Aorta (tissue), 5 donors: ENCODE measurements around the gene RELL1. TPM values are rescaled to one million over a fixed set of nuclear protein-coding genes. Genes with fewer than 3 reads are reported as not detected.

Source experiments
- ATAC-seq: fragments of 200-7000 bp; cut with Tn5 transposase; one replicate; pipeline ENCODE4 v1.9.1; 2022; ENCODE audit warnings: moderate library complexity; ENCODE audit not compliant: low FRiP score
- DNase-seq, 2 donors: peaks; one replicate each; pipeline ENCODE4 v3.0.0-alpha.2; 2020
- H3K27ac ChIP-seq, 2 donors: one replicate each; pipeline ENCODE4 v1.5.1; 2013; ENCODE audit warnings: low read length in 2 of 2, mild to moderate bottlenecking in 2 of 2, moderate library complexity in 2 of 2, control low read depth in 1 of 2, inconsistent platforms in 1 of 2, low read depth in 1 of 2
- H3K27me3 ChIP-seq, 2 donors: one replicate each; pipeline ENCODE4 v1.6.1; 2013; ENCODE audit warnings: control low read depth in 1 of 2, low read length in 1 of 2, mild to moderate bottlenecking in 1 of 2, moderate library complexity in 1 of 2; ENCODE audit not compliant: insufficient read depth in 2 of 2, control insufficient read depth in 1 of 2
- H3K36me3 ChIP-seq, 2 donors: one replicate each; pipeline ENCODE4 v1.6.1; 2013; ENCODE audit warnings: control low read depth in 1 of 2, low read length in 1 of 2, mild to moderate bottlenecking in 1 of 2; ENCODE audit not compliant: insufficient read depth in 2 of 2, control insufficient read depth in 1 of 2
- H3K4me1 ChIP-seq, 2 donors: one replicate each; pipeline ENCODE4 v1.6.1; 2013; ENCODE audit warnings: low read length in 2 of 2, control low read depth in 1 of 2, mild to moderate bottlenecking in 1 of 2, moderate library complexity in 1 of 2; ENCODE audit not compliant: insufficient read depth in 2 of 2, control insufficient read depth in 1 of 2
- H3K4me3 ChIP-seq, 2 donors: one replicate each; pipeline ENCODE4 v1.5.1; 2013; ENCODE audit warnings: low read length in 2 of 2, control low read depth in 1 of 2, mild to moderate bottlenecking in 1 of 2
- H3K9me3 ChIP-seq: one replicate; pipeline ENCODE4 v1.6.1; 2013; ENCODE audit warnings: mild to moderate bottlenecking, low read length; ENCODE audit not compliant: control insufficient read depth
- WGBS, 2 donors: extraction: QIAGEN DNeasy Blood & Tissue Kit; methylation state at CpG; one replicate each; pipeline ENCODE4 v1.1.7; 2013; 5-methylcytosine and 5-hydroxymethylcytosine counted together
- intact Hi-C, 2 donors: fragments of 100-400 bp; cut with DNase I; formaldehyde crosslinking; loops; one replicate each; pipeline versions ENCODE4 v1.14.2 to v1.15.0; 2022
- polyA plus RNA-seq, 2 donors: library from polyadenylated mRNA; stranded (reverse); fragments of 200-250 nt; gene quantifications; one replicate each; pipeline ENCODE4 v1.2.3, GENCODE V29; 2013
- total RNA-seq, 2 donors: library from RNA; stranded (reverse); fragmentation: NEBNext Ultra II Directional; extraction: Animal tissue kit (Norgen Biotek cat#: 25700); gene quantifications; one replicate each; pipeline ENCODE4 v1.2.1, GENCODE V29; 2021
- donor health status: healthy with polysubstance abuse.
- donor health status: Bipolar disorder and iron deficiency.
- donor health status: DM: no; HTN: no; CAD: no.
- donor health status: DM: no; HTN: no; CAD: no.
- donor health status: DM: yes; HTN: yes; CAD: no.

The RELL1 gene
- total and polyA plus RNA-seq, 4 donors = 1.3 to 42.5 (median 17.3) TPM

DNA sequence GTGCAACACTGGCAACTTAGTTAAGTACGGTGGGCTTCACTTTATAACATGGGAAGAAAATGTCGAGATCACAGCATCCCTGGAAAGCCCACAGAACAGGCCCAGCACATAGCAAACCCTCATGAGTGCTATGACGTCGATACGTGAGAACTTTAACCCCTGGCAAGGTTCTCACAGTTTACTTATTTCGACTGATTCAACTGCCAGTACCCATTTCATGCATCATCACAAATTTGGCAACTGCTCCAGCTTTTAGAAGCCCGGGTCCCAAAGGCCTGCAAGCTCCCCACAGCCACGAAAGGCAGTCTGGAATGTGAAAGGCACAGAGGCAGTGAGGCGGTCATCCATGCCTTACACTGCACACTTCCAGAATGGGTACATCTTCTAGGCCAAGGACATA lies 41.2 kb downstream of the RELL1 start:
- intact Hi-C loops = no loop called here
- Histone ChIP-seq H3K4me3 (no peak overlapping the region), H3K27ac (no peak overlapping the region), H3K4me1 (no peaks in the 10 kb centered on the region), H3K27me3 (no peaks in the 10 kb centered on the region), H3K36me3 (peaks cover 0 to 5% of the 10 kb centered on the region in 2 donors), H3K9me3 (no peaks in the 10 kb centered on the region)
- no peak for ATAC-seq
- DNase-seq = no peak
- WGBS, 2 donors = 66% methylated on average over 9 of the region's 9 CpGs

DNA sequence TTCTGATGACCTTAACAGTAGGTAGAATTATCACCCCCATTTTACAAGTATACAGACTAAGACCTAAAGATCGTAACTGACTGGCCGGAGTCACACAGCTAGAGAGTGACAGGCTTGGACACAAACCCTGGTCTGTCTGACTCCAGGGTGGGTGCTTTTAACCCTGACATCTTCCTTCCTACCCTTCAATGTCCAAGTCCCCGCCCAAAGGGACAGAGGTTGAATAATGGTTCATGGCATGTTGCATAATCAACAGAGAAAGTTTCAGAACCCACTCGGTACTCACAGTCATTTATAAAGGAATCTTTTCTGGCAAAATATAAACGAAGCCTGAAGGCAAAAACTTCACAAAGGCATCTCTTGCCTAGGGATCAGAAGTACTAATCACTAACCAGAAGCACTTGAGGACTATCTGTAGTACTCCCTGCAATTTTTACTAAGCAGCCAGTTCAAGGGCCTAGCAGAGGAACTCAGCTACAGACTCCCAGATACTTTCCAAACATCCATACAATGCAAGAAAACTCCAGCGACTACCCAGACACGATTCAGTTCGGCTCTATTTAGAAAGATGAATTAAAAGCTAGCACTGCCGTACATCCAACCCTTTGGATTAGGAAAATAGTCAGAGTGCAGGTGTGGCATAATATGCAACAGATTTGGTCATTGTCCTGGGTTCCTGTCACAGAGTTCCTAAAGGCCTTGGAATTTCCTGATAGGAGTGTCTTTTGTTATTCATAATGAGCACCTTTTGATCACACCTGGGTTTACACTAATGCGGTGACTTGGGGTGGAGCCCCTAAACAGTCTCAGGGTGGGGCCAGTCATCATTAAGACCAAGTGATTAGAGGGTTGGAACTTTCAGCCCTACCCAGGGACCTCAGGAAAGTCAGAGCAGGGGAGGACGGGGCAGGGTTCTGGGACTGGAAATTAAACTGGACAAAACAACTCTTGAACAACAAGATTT lies 44.0 kb downstream of the RELL1 start:
- intact Hi-C loops = no loop called here
- H3K36me3 ChIP-seq = no peaks in the 10 kb centered on the region
- H3K4me3 ChIP-seq = no peak overlapping the region
- H3K27me3 ChIP-seq = no peaks in the 10 kb centered on the region
- DNase-seq (no peak), ATAC-seq (no peak)
- H3K27ac ChIP-seq = no peak overlapping the region
- H3K4me1 ChIP-seq = no peaks in the 10 kb centered on the region
- 83 to 87% methylated on average over 11 of the region's 11 CpGs for whole genome bisulfite sequencing, 2 donors
- H3K9me3 ChIP-seq = no peaks in the 10 kb centered on the region

- no peak for ATAC-seq
- Histone ChIP-seq H3K4me3 (no peak overlapping the region), H3K4me1 (no peaks in the 10 kb centered on the region), H3K9me3 (no peaks in the 10 kb centered on the region), H3K27ac (no peak overlapping the region), H3K27me3 (no peaks in the 10 kb centered on the region), H3K36me3 (no peaks in the 10 kb centered on the region)
- intact Hi-C loops = no loop called here
- 82 to 86% methylated on average over 3 of the region's 3 CpGs for WGBS, 2 donors
- no peak for DNase-seq
These were observed 44.8 kb downstream of the RELL1 start for GRCh38 chr4:37641352-37641751.

GRCh38 chr4:37639551-37640285 lies 46.5 kb downstream of the RELL1 start:
- Histone ChIP-seq H3K27me3 (no peaks in the 10 kb centered on the region), H3K4me1 (no peaks in the 10 kb centered on the region), H3K27ac (no peak overlapping the region), H3K4me3 (no peak overlapping the region), H3K36me3 (no peaks in the 10 kb centered on the region), H3K9me3 (no peaks in the 10 kb centered on the region)
- DNase-seq (no peak), ATAC-seq (peak; percentile 54)
- WGBS, 2 donors = 60 to 65% methylated on average over 4 of the region's 4 CpGs
- intact Hi-C loops = no loop called here

- DNase-seq (no peak), ATAC-seq (no peak)
- no peaks in the 10 kb centered on the region for H3K4me1 ChIP-seq
- intact Hi-C loops = no loop called here
- no peak overlapping the region for H3K4me3 ChIP-seq
- no peaks in the 10 kb centered on the region for H3K36me3 ChIP-seq
- H3K9me3 ChIP-seq = no peaks in the 10 kb centered on the region
- no peak overlapping the region for H3K27ac ChIP-seq
- 90 to 91% methylated on average over 6 of the region's 6 CpGs for WGBS, 2 donors
- no peaks in the 10 kb centered on the region for H3K27me3 ChIP-seq
These were observed 51.0 kb downstream of the RELL1 start for GRCh38 chr4:37635155-37635554.

- no peaks in the 10 kb centered on the region for H3K27me3 ChIP-seq
- no peaks in the 10 kb centered on the region for H3K9me3 ChIP-seq
- DNase-seq (no peak), ATAC-seq (no peak)
- H3K27ac ChIP-seq = no peak overlapping the region
- H3K4me3 ChIP-seq = no peak overlapping the region
- no peaks in the 10 kb centered on the region for H3K4me1 ChIP-seq
- intact Hi-C loops = no loop called here
- WGBS, 2 donors = 91 to 93% methylated on average over 4 of the region's 4 CpGs
- no peaks in the 10 kb centered on the region for H3K36me3 ChIP-seq
These were observed 52.0 kb downstream of the RELL1 start for GRCh38 chr4:37634180-37634579.

GRCh38 chr4:37632836-37633235 lies 53.3 kb downstream of the RELL1 start:
- ATAC-seq (no peak), DNase-seq (no peak)
- Histone ChIP-seq H3K27ac (no peak overlapping the region), H3K36me3 (no peaks in the 10 kb centered on the region), H3K4me3 (no peak overlapping the region), H3K27me3 (no peaks in the 10 kb centered on the region), H3K9me3 (no peaks in the 10 kb centered on the region), H3K4me1 (no peaks in the 10 kb centered on the region)
- intact Hi-C loops = no loop called here
- 95 to 98% methylated on average over 3 of the region's 3 CpGs for WGBS, 2 donors

- H3K9me3 ChIP-seq = no peaks in the 10 kb centered on the region
- no peak overlapping the region for H3K4me3 ChIP-seq
- 17 to 36% methylated on average over 2 of the region's 2 CpGs for WGBS, 2 donors
- no peak overlapping the region for H3K27ac ChIP-seq
- intact Hi-C loops = no loop called here
- DNase-seq (no peak), ATAC-seq (no peak)
- no peaks in the 10 kb centered on the region for H3K36me3 ChIP-seq
- no peaks in the 10 kb centered on the region for H3K4me1 ChIP-seq
- no peaks in the 10 kb centered on the region for H3K27me3 ChIP-seq
These were observed 54.6 kb downstream of the RELL1 start for GRCh38 chr4:37631551-37631950.
